ENCODE results near the gene NGF.

The NGF gene

GRCh38 chr1:115278211-115278610 lies 59.8 kb downstream of the NGF start:
- no peak for DNase-seq

- no peak for DNase-seq
Measured at GRCh38 chr1:115277276-115277675, 60.8 kb downstream of the NGF start.

GRCh38 chr1:115275216-115275615 lies 62.8 kb downstream of the NGF start:
- no peak for DNase-seq

- DNase-seq = no peak
Measured at GRCh38 chr1:115274467-115274866, 63.6 kb downstream of the NGF start.

GRCh38 chr1:115266729-115267421 lies 71.2 kb downstream of the NGF start:
- DNase-seq = no peak

- no peak for DNase-seq
Measured at GRCh38 chr1:115265099-115265498, 73.0 kb downstream of the NGF start.

GRCh38 chr1:115262886-115263285 lies 75.2 kb downstream of the NGF start:
- no peak for DNase-seq

- DNase-seq = no peak
Measured at GRCh38 chr1:115261496-115261895, 76.6 kb downstream of the NGF start.

GRCh38 chr1:115258302-115258866 lies 79.7 kb downstream of the NGF start:
- no peak for DNase-seq

GRCh38 chr1:115257591-115257990 lies 80.5 kb downstream of the NGF start:
- no peak for DNase-seq

- no peak for DNase-seq
Measured at GRCh38 chr1:115255154-115255553, 82.9 kb downstream of the NGF start.

- no peak for DNase-seq
Measured at GRCh38 chr1:115252585-115252984, 85.5 kb downstream of the NGF start.

- no peak for DNase-seq
Measured at GRCh38 chr1:115251856-115252255, 86.2 kb downstream of the NGF start.

- no peak for DNase-seq
Measured at GRCh38 chr1:115251340-115251748, 86.7 kb downstream of the NGF start.

- no peak for DNase-seq
Measured at GRCh38 chr1:115246526-115246925, 91.5 kb downstream of the NGF start.

- DNase-seq = no peak
Measured at GRCh38 chr1:115245227-115245626, 92.8 kb downstream of the NGF start.

- DNase-seq = no peak
Measured at GRCh38 chr1:115242543-115242942, 95.5 kb downstream of the NGF start.

GRCh38 chr1:115241309-115241708 lies 96.7 kb downstream of the NGF start:
- DNase-seq = no peak

GRCh38 chr1:115240297-115240696 lies 97.8 kb downstream of the NGF start:
- no peak for DNase-seq

- DNase-seq = no peak
Measured at GRCh38 chr1:115239426-115239825, 98.6 kb downstream of the NGF start.

- no peak for DNase-seq
Measured at GRCh38 chr1:115239148-115239422, 99.0 kb downstream of the NGF start.

- DNase-seq = no peak
Measured at GRCh38 chr1:115238336-115239147, 99.5 kb downstream of the NGF start.

- no peak for DNase-seq
Measured at GRCh38 chr1:115237507-115237906, 100.5 kb downstream of the NGF start.

- DNase-seq = no peak
Measured at GRCh38 chr1:115237023-115237422, 101.0 kb downstream of the NGF start.
